OCI-LY7 (cell line): ENCODE results near the gene FAR1. TPM values are rescaled to one million over a fixed set of nuclear protein-coding genes. Genes with fewer than 3 reads are reported as not detected.

Experiments used
- BruUV-seq: library from RNA; stranded (reverse); fragments of 400-500 nt; replicated peaks from 2 replicates; lab custom pipeline; 2021; lab: Mats Ljungman, UMichigan
- CTCF ChIA-PET: fragments of 300-600 bp; sonication (Branson Sonifier 250); formaldehyde crosslinking; loops from one replicate; lab custom pipeline; 2022; ENCODE audit warnings: antibody characterized with exemption; ENCODE audit not compliant: unreplicated experiment; lab: Charles Lee
- POLR2A ChIA-PET: fragments of 300-600 bp; sonication (Branson Sonifier 250); formaldehyde crosslinking; loops from one replicate; lab custom pipeline; 2022; ENCODE audit warnings: antibody characterized with exemption; lab: Charles Lee
- DNase-seq: peaks from one replicate; pipeline ENCODE4 v3.0.0-alpha.2; 2015; ENCODE audit warnings: low spot score
- H2AFZ ChIP-seq: fragments of 200-600 bp; sonication (generic), shearing (Covaris generic); 2 replicates; pipeline ENCODE4 v1.6.1; 2014; ENCODE audit warnings: mild to moderate bottlenecking, antibody characterized with exemption, low read length, moderate library complexity
- H3K27ac ChIP-seq: fragments of 200-600 bp; sonication (generic); 2 replicates; pipeline ENCODE4 v1.5.1; 2014; ENCODE audit warnings: mixed run types, low read depth, mild to moderate bottlenecking, moderate library complexity, low read length, inconsistent platforms; ENCODE audit not compliant: poor library complexity, severe bottlenecking
- H3K36me3 ChIP-seq: fragments of 200-600 bp; sonication (generic); 2 replicates; pipeline ENCODE4 v1.6.1; 2014; ENCODE audit warnings: mild to moderate bottlenecking, antibody characterized with exemption, low read length, moderate library complexity, mixed read lengths; ENCODE audit not compliant: insufficient read depth
- H3K4me1 ChIP-seq: fragments of 200-600 bp; sonication (generic); 2 replicates; pipeline ENCODE4 v1.5.1; 2014; ENCODE audit warnings: mild to moderate bottlenecking, low read length; ENCODE audit not compliant: insufficient read depth, poor library complexity, severe bottlenecking
- H3K4me2 ChIP-seq: fragments of 200-600 bp; sonication (generic); 2 replicates; pipeline ENCODE4 v1.6.1; 2014; ENCODE audit warnings: mild to moderate bottlenecking, low read length
- H3K4me3 ChIP-seq: fragments of 200-600 bp; sonication (generic); 2 replicates; pipeline ENCODE4 v1.5.1; 2014; ENCODE audit warnings: mild to moderate bottlenecking, low read depth, low read length; ENCODE audit not compliant: poor library complexity, severe bottlenecking
- H3K79me2 ChIP-seq: fragments of 200-600 bp; sonication (generic); 2 replicates; pipeline ENCODE4 v1.6.1; 2016; ENCODE audit warnings: low read depth, mild to moderate bottlenecking, low read length, moderate library complexity, mixed read lengths; ENCODE audit not compliant: insufficient read depth
- H3K9me2 ChIP-seq: fragments of 200-600 bp; sonication (generic); 2 replicates; pipeline ENCODE4 v1.6.1; 2016; ENCODE audit warnings: mild to moderate bottlenecking, low read length, mixed read lengths; ENCODE audit not compliant: insufficient read depth
- H3K9me3 ChIP-seq: fragments of 200-600 bp; sonication (generic); 2 replicates; pipeline ENCODE4 v1.6.1; 2014; ENCODE audit warnings: mild to moderate bottlenecking, mixed run types, low read length, mixed read lengths
- H4K20me1 ChIP-seq: fragments of 200-600 bp; sonication (generic); 2 replicates; pipeline ENCODE4 v1.6.1; 2014; ENCODE audit warnings: mild to moderate bottlenecking, antibody characterized with exemption, low read length, moderate library complexity, mixed read lengths; ENCODE audit not compliant: insufficient read depth
- CTCF ChIP-seq: fragments of 200-600 bp; sonication (generic); conservative IDR thresholded peaks from 2 replicates; pipeline ENCODE4 v1.5.1; 2014; ENCODE audit warnings: mild to moderate bottlenecking, antibody characterized with exemption, low read length, moderate library complexity, mixed read lengths
- EZH2phosphoT487 ChIP-seq: fragments of 200-600 bp; sonication (generic); IDR thresholded peaks from 2 replicates; pipeline ENCODE4 v1.6.1; 2018; ENCODE audit warnings: low read depth, borderline replicate concordance, mild to moderate bottlenecking, mixed run types, antibody characterized with exemption, low read length, moderate library complexity, mixed read lengths
- intact Hi-C: fragments of 100-400 bp; cut with micrococcal nuclease; formaldehyde crosslinking; loops from one replicate; pipeline ENCODE4 v1.10.0; 2022; ENCODE audit not compliant: unreplicated experiment
- total RNA-seq, 2 experiments: library from RNA; depleted of rRNA in 1 of 2; stranded (reverse); fragments of >200 nt in 1 of 2; shearing (Covaris generic) in 1 of 2; gene quantifications; 2 replicates each; pipeline ENCODE4 v1.2.3, GENCODE V29; 2014 to 2022

Gene FAR1
- total RNA-seq, 2 experiments from 2014 or later = 52.1 to 87.7 TPM

DNA sequence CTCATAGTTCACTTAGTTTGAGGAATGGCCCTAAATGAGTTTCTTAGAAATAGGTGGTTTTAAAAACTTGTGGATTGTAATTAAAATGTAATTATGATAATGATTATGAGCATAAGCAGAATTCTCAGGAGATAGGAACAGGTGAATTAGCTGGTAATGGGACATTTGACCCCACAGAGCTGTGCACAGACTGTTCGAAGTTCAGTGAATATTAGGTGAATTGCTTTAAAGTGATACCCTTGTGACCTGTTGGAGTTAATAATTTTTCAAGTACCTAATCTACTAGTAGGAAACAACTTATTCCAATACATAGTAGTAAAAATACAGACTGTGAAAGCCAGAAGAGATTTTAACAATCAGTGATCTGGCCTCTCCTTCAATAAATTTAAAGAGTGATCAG is 8.1 kb downstream of the FAR1 start:
- H3K9me3 ChIP-seq = no peaks in the 10 kb centered on the region; the same call in 1 of the 2 replicates
- H3K36me3 ChIP-seq = peaks cover 64% of the 10 kb centered on the region
- no peaks in the 10 kb centered on the region for H3K9me2 ChIP-seq
- H3K4me3 ChIP-seq = no peak overlapping the region
- no peak for DNase-seq
- H3K4me2 ChIP-seq = no peak overlapping the region
- intact Hi-C loops = loop anchor here (2.0 kb wide), 1 partner anchor 22 kb away; no protein-coding TSS in a partner anchor
- TF ChIP-seq EZH2phosphoT487 (no peak), CTCF (no peak)
- peaks cover 54% of the 10 kb centered on the region for H4K20me1 ChIP-seq
- H3K79me2 ChIP-seq = peaks cover 99% of the 10 kb centered on the region
- no peak overlapping the region for H2AFZ ChIP-seq
- ChIA-PET POLR2A (interaction anchor here (0.6 to 1.9 kb wide), 6 partner anchors 9 to 210 kb away, joined by 3 to 6 read pairs (median 5); no protein-coding TSS in a partner anchor), CTCF (interaction anchor here (1.4 kb wide), 1 partner anchor 10 kb away, joined by 3 read pairs; no protein-coding TSS in a partner anchor)
- peaks cover 22% of the 10 kb centered on the region for H3K4me1 ChIP-seq
- H3K27ac ChIP-seq = no peak overlapping the region
- no TSS peak for BruUV-seq

- intact Hi-C loops = no loop called here
- H3K79me2 ChIP-seq = peaks cover 99% of the 10 kb centered on the region
- H3K4me3 ChIP-seq = no peak overlapping the region
- no peaks in the 10 kb centered on the region for H3K9me3 ChIP-seq
- H3K36me3 ChIP-seq = peaks cover 47% of the 10 kb centered on the region; the same call in 1 of the 2 replicates
- ChIA-PET CTCF (no interaction called here), POLR2A (interaction anchor here (1.3 to 1.5 kb wide), 3 partner anchors 13 to 27 kb away, joined by 3 to 5 read pairs (median 4); no protein-coding TSS in a partner anchor)
- peaks cover 4% of the 10 kb centered on the region for H3K4me1 ChIP-seq
- H3K4me2 ChIP-seq = no peak overlapping the region
- H3K9me2 ChIP-seq = no peaks in the 10 kb centered on the region
- DNase-seq = no peak
- BruUV-seq = no TSS peak
- peaks cover 45% of the 10 kb centered on the region for H4K20me1 ChIP-seq
- no peak for TF ChIP-seq CTCF
- TF ChIP-seq EZH2phosphoT487 = no peak
- H3K27ac ChIP-seq = no peak overlapping the region
- H2AFZ ChIP-seq = no peak overlapping the region
Observed at GRCh38 chr11:13679768-13680167, 11.3 kb downstream of the FAR1 start.

DNA sequence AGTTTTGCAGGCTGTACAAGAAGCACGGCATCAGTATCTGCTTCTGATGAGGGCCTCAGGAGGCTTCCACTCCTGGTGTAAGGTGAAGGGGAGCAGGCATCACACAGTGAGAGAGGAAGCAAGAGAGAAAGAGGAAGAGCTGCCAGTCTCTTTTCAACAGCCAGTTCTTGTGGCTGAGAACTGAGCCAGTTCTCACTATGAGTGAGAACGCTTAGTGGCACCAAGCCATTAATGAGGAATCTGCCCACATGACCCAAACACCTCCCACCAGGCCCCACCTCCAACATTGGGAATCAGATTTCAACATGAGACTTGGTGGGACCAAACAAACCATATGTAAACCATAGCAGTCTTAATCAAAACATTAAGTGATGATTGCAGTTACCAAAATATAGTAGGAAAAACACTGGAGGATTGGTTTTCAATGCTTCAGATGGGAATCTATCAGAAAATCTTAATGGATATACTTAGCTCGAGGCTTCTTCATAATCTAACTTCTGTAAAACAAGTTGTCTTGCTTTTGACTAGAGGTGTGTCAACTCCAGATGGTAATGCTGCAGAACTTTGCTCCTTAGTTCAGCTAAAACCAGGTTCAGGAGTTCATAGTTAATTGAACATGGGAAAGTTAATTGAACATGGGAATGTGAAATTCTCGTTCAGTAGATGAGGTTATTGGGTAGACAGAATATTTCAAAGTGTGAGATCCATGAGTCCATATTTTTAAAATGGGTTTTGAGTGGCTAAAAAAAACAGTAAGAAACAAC is 12.2 kb downstream of the FAR1 start:
- ChIA-PET CTCF (no interaction called here), POLR2A (interaction anchor here (1.0 to 1.5 kb wide), 4 partner anchors 8 to 266 kb away, joined by 3 to 5 read pairs (median 4); no protein-coding TSS in a partner anchor)
- H3K27ac ChIP-seq = no peak overlapping the region
- TF ChIP-seq CTCF = no peak
- no peak for TF ChIP-seq EZH2phosphoT487
- H2AFZ ChIP-seq = no peak overlapping the region
- no peak overlapping the region for H3K4me2 ChIP-seq
- no TSS peak for BruUV-seq
- peaks cover 51% of the 10 kb centered on the region; the same call in 1 of the 2 replicates for H3K36me3 ChIP-seq
- no peaks in the 10 kb centered on the region for H3K9me2 ChIP-seq
- H3K4me3 ChIP-seq = no peak overlapping the region
- H3K4me1 ChIP-seq = peaks cover 4% of the 10 kb centered on the region
- no peaks in the 10 kb centered on the region for H3K9me3 ChIP-seq
- peaks cover 99% of the 10 kb centered on the region for H3K79me2 ChIP-seq
- peak; percentile 12 for DNase-seq
- intact Hi-C loops = loop anchor here (1.0 kb wide), 1 partner anchor 9 kb away; no protein-coding TSS in a partner anchor
- peaks cover 49% of the 10 kb centered on the region for H4K20me1 ChIP-seq
